Neural progenitor cell (in vitro differentiated cells): ENCODE data around the gene COL4A2.

Experiments
- CTCF ChIP-seq: fragments of 200-600 bp; sonication (generic); IDR thresholded peaks from 2 replicates; pipeline ENCODE4 v1.5.1; 2017; ENCODE audit warnings: antibody characterized with exemption, mild to moderate bottlenecking
- EZH2 ChIP-seq: fragments of 200-600 bp; sonication (generic); IDR thresholded peaks from 2 replicates; pipeline ENCODE4 v1.6.1; 2017; ENCODE audit warnings: antibody characterized with exemption, mild to moderate bottlenecking, moderate library complexity
- EZH2phosphoT487 ChIP-seq: fragments of 200-600 bp; sonication (generic); IDR thresholded peaks from 2 replicates; pipeline ENCODE4 v1.6.1; 2017; ENCODE audit warnings: antibody characterized with exemption

DNA sequence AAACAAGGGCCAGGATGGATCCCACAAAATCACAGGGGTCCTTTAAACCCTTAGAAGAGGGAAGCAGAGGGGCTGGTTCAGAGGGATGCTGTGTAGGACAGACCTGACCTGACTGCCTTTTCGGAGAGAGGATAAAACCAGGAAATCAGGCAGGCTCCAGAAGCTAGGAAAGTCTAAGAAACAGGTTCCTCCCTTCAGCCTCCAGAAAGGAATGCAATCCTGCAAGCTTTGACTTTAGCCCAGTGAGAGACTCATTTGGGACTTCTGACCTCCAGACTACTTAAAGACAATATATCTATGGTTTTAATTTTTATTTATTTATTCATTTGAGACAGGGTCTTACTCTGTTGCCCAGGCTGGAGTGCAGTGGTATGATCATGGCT is 249.1 kb downstream of the COL4A2 start:
- TF ChIP-seq CTCF (no peak), EZH2phosphoT487 (no peak), EZH2 (no peak)
